GM12873 (cell line): ENCODE results near the gene TLL2.

Source experiments
- CTCF ChIP-seq: IDR thresholded peaks from 2 replicates; pipeline ENCODE4 v1.5.1; 2012; ENCODE audit warnings: low read depth, mild to moderate bottlenecking, moderate library complexity, low read length, control low read depth; ENCODE audit not compliant: insufficient read depth; ENCODE audit errors: missing control alignments

The TLL2 gene

GRCh38 chr10:96400465-96400864 lies 113.3 kb downstream of the TLL2 start:
- TF ChIP-seq CTCF, result no peak

GRCh38 chr10:96397902-96398301 lies 115.8 kb downstream of the TLL2 start:
- TF ChIP-seq CTCF, result no peak

DNA sequence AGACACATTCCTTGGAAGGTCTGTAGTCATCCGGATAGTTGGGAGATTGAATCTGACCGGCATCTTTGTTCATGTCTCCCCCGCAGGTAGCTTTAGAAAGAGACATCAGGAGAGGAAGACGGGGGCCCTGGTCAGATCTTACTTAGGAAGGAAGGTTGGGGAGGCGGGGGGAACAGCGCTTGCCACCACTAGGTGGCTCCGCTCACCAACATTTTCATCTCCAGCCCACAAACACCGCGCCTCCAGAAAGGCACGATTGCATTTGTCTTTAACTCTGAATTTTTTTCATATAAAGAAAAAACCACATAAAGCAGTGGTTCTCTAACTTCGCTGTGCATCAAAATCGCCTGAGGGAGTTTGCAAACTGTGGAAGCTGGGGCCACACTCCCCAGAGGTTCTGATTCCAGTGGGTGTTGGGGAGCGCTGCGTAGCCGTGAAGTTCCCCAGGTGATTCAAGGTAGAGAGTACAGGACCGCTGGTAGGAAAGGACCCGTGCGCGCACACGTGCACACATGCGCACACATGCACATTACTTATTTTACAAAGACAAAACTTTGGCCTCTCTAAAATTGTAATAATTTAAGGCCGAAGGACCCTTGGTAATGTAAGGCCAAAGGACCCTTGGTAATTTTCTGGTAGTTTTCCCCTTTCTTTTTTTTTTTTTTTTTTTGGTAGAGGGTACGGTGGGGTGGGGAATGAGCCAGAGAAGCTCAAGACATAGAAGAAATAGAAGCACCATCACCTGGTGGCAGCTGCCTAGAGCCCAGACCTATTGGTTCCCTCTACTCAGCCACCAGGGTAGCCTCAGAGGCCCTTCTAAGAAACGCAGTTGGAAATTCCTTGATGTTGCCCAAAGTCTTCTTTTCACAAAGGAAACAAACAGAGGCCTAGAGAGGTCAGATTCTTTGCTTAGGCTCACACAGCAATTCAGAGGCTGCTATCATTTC lies 117.5 kb downstream of the TLL2 start:
- peak; percentile 92 for TF ChIP-seq CTCF

DNA sequence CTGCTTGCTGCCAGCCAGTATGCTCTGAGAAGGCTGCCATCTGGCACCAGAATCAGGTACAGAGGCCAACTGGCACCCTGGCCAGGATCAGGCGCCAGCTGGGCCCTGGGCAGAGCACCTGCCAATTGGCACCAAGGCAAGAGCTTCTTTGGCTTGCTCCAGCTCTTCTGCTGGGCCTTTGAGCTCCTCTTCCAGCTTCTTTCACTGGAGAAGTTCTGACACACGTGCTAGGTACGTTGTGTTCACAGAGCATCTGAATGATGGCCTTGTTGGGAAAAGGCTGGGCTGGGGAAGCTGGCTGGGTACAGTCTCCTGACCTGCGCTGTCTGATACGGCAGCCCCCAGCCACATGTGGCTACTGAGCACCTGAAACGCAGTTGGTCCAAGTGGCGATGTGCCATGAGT lies 123.3 kb downstream of the TLL2 start:
- TF ChIP-seq CTCF, result no peak

DNA sequence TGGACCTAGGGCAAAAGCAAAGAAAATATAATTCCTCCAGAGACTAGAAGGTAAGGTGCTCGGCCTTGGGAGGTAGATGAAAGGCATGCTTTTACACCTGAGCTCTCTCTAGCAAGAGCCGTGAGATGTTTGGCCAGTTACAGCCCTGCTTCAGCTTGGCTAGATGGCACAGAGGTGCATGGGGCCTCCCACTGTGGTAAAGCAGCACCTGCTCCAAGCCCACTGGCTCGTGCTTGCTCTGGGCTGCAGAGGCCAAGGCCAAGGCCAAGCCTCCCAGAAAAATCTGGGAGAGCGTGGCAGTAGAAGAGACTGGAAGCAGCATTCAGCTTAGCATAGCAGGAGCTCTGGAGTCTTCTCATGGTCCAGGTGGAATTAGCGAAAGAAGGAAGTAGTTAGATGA lies 123.9 kb downstream of the TLL2 start:
- no peak for TF ChIP-seq CTCF

DNA sequence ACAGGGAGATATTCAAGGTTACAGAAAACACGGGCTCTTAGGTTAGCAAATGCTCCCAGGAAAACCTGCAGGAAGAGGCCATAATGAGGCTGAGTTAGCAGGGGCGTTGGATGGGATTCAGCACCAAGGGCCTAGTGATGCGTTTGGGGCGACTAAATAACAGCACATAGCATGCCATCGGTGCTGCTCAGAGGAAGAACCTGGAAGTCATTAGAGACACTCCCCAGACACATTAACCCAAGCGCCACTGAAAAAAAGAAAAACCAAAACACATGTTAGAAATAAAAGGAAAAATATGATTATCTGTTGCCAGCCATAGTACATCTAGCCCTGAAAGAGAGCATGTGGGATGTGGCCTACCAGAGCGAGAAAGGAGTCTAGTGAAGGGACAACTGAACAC lies 126.1 kb downstream of the TLL2 start:
- no peak for TF ChIP-seq CTCF

DNA sequence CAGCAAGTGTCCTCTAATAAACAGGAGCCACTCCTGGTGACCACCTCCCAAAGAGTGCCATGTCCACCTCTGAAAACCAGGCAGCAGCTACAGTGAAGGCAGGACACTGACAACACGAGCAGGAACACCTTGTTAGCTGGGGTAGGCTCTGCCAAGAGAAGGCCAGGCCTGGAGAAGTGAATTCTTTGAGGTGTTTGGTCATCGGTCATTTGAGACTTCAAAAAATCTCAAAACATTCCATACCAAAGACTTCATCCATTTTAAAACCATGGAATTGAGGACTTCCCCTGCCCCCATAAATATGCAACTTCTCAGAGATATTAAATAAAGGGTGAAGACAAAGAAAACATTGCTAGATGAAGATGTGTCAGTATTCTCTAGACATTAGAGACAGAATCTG lies 126.6 kb downstream of the TLL2 start:
- TF ChIP-seq CTCF, result no peak
